Fibroblast of skin of scalp (primary cell): ENCODE measurements around the gene ZNF346.

Experiments used
- DNase-seq: peaks from one replicate; pipeline ENCODE4 v3.0.0-alpha.2; 2013

ZNF346 gene

GRCh38 chr5:177123789-177124485, 101.4 kb downstream of the ZNF346 start:
- DNase-seq, result no peak

DNA sequence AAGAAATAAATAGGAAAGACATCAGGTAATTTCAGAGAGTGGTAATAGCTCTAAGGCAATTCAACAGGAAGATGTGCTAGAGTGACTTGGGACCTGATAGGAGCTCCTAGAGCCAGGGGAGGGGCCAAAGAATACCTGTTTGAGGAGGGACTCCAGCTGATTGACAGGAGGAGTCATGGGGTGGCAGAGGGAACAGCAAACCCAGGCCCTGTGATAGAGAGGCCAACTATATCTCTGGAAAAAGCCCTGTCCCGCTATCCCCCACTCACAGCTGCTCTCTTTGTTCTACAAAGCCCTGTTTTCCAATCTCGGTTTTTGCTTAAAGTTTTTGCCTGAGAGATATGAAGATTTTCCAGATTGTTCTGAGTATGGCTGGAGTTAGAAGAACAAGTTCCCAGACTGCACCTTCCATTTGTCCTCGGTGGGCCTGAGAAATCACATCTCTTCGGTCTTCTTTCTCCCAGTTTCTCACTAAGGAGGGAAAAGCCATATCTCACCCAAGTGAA, 102.0 kb downstream of the ZNF346 start:
- no peak for DNase-seq

GRCh38 chr5:177126771-177127170, 104.3 kb downstream of the ZNF346 start:
- no peak for DNase-seq

DNA sequence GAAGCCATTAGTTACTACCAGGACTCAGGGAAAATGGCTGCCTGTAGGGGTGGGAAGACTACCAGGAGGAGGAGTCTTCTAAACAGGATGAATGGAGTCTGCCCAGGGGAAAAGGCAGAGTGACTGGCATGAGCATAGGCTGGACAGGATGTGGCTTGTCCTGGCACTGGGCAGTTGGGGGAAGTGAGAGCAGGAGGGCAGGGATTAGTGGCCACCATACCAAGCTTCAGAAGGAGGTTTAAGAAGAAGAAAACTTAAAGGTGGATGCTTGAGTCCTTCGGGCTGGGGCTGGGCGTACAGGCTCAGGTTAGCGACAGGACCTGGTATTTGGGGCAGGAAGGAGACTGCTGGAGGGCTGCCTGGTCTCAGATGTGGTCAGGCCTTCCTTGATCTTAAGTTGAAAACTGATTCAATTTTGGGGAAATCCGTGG, 106.1 kb downstream of the ZNF346 start:
- no peak for DNase-seq

DNA sequence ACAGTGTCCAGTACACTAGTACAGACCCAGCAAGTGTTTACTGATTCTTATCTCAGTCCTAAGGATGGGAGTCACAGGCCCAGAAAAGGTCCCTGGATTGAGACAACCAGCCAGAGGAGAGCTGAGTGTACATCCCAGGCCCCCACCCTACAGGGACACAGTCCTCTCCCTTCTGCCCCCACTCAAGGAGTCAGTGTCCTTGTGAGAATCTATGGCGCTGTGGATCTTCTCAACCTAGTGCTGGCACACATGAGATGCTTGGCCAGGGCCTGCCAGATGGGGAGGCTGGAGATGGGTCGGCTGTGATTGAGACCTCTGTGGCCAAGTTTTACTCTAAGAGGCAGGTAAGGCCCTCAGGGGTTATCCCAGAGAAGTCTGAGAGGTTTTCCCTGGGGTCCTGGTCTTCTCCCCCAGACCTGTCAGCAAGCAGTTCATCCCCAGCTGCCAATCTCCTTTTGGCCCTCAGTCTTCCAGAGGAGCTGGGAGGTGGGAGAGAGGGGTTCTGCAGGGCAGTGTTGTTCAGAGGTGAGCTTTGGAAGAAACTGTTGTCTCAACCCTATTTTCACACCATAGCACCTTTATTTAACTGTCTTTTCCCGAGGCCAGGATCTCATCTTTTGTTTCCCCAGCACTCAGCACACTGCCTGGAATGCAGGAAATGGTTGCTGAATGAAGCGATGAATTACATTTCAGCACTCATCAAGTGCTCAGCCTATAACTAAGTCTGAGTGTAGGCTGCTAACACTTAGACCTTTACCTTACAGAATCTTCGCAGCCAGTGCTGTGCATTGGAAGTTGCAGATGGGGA, 107.9 kb downstream of the ZNF346 start:
- DNase-seq, result peak; percentile 46
